ENCODE results near the gene KRTAP5-1.
A peak's percentile ranks its signal among the peaks of the same experiment; 100 is the strongest.
"Not testable (repeated sequence)": the region's sequence is repeated elsewhere in the genome, so short reads cannot be mapped to it uniquely, and the experiment has no call there.

Gene KRTAP5-1, protein sequence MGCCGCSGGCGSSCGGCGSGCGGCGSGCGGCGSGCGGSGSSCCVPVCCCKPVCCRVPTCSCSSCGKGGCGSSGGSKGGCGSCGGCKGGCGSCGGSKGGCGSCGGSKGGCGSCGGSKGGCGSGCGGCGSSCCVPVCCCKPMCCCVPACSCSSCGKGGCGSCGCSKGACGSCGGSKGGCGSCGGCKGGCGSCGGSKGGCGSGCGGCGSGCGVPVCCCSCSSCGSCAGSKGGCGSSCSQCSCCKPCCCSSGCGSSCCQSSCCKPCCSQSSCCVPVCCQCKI

GRCh38 chr11:1584661-1585370, at the start of gene KRTAP5-1:
TSS of gene KRTAP5-1 (minus strand) at chr11:1585283. CDS start at chr11:1585249, 34 bp downstream.
- DNase-seq, result not testable (repeated sequence)

GRCh38 chr11:1633864-1634263, 48.8 kb upstream of the KRTAP5-1 start:
- no peak for DNase-seq

DNA sequence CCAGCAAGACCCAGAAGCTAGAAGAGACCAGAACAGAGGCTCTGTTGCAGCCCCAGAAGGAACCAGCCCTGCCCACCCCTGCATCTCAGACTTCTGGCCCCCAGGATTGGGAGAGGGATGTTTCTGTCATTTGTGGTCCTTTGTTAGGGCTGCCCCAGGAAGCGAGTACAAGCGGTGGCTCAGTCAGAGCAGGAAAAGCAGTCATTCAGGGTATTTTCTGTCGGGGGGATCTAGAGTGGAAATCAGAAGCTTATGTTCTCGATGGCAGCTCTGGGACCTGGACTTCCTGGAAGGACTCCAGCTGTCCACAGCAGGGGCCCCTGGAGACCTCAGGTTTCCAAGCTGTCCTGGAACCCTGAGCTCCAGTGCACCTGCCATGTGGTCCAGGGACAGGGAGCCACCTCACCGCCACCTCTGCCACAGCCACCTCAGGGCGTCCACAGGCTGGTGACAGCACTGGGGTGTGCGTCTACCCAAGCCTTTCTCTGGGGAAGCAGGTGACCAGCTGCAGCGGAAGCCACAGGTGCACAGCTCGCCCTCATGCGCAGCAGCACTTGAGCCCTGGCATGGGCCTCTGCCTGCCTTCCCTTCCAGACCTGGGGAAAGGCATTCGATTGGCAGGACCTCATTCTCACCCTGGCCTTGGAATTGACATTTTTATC, 47.1 kb upstream of the KRTAP5-1 start:
- DNase-seq, result no peak

- no peak for DNase-seq
Measured at GRCh38 chr11:1631066-1631568, 46.0 kb upstream of the KRTAP5-1 start.

DNA sequence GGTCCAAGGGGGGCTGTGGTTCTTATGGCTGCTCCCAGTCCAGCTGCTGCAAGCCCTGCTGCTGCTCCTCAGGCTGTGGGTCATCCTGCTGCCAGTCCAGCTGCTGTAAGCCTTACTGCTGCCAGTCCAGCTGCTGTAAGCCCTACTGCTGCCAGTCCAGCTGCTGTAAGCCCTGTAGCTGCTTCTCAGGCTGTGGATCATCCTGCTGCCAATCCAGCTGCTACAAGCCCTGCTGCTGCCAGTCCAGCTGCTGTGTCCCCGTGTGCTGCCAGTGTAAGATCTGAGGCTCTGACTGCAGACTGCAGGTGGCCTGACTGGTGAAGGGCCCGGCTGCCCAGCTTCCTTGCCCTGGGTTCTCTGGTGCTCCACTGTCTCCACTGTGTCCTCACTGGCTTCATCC, 45.2 kb upstream of the KRTAP5-1 start:
- no peak for DNase-seq

- no peak for DNase-seq
Measured at GRCh38 chr11:1629326-1630185, 44.5 kb upstream of the KRTAP5-1 start, which contains the start of gene KRTAP5-5. TSS of gene KRTAP5-5 (plus strand) at chr11:1629775. CDS start at chr11:1629841, 66 bp downstream.

- peak; percentile 62 for DNase-seq
Measured at GRCh38 chr11:1628506-1629325, 43.6 kb upstream of the KRTAP5-1 start.

DNA sequence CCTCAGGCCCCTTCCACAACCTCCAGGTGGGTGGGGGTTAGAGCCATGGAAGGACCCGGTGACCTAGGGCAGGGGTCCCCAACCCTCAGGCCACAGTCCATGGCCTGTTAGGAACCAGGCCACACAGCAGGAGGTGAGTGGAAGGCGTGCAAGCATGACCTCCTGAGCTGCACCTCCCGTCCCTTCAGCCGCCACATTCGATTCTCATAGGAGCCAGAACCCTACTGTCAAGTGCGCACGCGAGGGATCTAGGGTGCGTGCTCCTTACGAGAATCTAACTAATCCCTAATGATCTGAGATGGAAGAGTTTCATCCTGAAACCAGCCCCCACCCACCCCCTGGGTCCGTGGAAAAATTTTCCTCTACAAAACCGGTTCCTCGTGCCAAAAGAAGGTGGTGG, 40.5 kb upstream of the KRTAP5-1 start:
- no peak for DNase-seq

DNA sequence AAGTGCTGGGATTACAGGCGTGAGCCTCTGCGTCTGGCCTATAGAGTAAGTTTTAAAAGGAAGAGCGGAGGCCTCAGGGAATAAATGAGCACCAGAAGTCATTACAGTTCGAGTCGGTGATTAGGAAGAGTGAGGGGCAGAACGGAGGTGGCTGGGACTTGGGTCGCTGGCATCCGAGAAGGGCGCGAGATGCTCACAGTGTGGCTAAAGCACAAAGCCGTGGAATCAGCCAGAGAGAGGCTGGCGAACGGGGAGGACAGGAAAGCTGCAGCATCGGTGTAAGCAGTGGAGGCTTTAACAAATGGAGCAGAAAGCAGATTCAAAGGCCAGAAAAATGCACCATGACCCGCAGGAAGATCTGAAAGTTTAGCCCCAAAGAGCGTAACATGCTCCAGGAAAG, 39.5 kb upstream of the KRTAP5-1 start:
- DNase-seq, result no peak

- no peak for DNase-seq
Measured at GRCh38 chr11:1623716-1624115, 38.6 kb upstream of the KRTAP5-1 start.

- DNase-seq, result no peak
Measured at GRCh38 chr11:1622086-1622485, 37.0 kb upstream of the KRTAP5-1 start, which contains the start of gene KRTAP5-4. TSS of gene KRTAP5-4 (minus strand) at chr11:1622138. CDS start at chr11:1622093, 45 bp downstream.

DNA sequence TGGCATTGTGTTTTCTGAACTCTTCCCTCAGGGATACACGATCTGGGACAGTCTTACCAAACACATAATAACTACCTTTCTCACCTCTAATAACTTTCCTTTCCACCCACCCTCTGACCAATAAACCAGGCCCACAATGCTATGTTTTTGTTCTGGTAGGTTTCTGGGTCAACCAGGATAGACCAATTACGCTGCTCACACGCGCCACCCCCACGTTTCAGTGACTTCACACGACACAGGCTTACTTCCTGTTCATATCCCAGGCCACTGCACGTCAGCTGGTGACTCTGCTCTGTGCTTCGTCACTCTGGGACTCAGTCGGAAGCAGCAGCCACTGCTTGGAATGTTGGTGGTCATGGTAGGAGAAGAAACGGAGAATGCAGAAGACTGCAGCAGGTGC, 34.4 kb upstream of the KRTAP5-1 start:
- DNase-seq, result no peak

GRCh38 chr11:1618231-1618630, 33.1 kb upstream of the KRTAP5-1 start:
- no peak for DNase-seq

DNA sequence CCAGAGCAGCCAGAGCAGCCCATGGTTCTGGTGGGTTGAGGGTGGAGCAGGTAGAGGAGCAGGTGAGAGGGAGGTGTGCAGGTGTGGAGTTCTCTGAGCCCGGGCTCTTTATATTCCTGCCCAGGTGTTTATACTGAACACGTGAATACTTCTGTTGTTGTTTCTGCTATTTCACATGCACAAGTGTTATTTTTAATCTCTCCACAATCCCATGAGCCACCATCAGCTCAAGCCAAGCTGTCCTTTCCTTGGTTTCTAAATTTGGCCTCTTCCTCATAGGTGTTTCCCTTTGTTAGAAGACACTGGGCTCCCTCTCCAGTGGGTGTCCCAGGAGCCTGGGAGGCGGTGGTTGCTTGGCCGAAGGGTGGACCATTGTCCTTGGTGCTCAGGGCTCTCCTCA, 23.3 kb upstream of the KRTAP5-1 start, which contains the start of gene KRTAP5-3:
TSS of gene KRTAP5-3 (minus strand) at position 101 of the 400 bp plus-strand sequence. CDS start at position 23, 78 bp downstream.
- DNase-seq, result no peak

- DNase-seq, result not testable (repeated sequence)
Measured at GRCh38 chr11:1607901-1608300, 22.8 kb upstream of the KRTAP5-1 start.

DNA sequence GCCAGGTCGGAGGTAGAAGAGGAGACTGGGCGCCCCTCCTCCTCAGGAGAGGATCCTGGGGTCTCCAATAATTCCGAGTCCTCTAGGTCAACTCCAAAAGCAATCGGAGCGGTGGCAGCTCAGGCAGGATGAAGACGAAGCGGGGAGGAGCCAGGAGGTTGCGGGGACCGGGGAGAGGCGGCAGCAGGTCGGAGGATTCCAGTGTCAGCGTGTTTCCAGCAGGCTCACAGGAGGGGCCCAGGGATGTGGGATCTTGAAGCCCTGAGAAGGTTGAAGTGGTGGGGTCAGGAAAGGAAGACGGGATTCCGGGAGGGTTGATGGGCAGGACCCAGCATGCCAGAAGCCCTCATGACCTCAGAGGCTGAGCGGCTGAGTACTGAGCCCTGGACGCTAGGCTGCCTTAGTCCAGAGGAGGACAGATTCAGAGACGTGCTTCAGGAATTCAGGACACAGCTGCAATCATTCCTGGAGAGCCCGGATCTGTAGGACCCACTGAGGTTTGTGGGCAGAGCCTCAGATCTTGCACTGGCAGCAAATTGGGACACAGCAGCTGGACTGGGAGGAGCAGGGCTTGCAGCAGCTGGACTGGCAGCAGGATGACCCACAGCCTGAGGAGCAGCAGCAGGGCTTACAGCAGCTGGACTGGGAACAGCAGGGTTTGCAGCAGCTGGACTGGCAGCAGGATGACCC, 22.2 kb upstream of the KRTAP5-1 start:
- DNase-seq, result not testable (repeated sequence)

- not testable (repeated sequence) for DNase-seq
Measured at GRCh38 chr11:1605923-1606322, 20.8 kb upstream of the KRTAP5-1 start.

- no peak for DNase-seq
Measured at GRCh38 chr11:1604711-1605110, 19.6 kb upstream of the KRTAP5-1 start.

- no peak for DNase-seq
Measured at GRCh38 chr11:1604181-1604580, 19.1 kb upstream of the KRTAP5-1 start.

DNA sequence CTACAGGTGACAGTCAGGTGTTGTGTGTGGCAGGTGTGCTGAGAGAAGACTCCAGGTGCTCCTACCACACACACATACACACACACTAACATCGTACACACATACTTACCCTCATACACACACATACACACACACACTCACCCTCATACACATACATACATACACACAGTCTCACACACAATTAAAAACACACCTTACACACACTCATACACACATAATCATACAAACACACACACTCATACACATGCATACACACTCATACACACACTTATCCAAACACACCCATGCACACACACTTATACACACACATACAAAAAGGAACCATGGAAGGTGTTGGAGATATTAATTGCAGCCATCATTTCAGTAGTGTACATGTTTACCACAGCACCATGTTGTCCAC, 18.5 kb upstream of the KRTAP5-1 start:
- no peak for DNase-seq

GRCh38 chr11:1601663-1602062, 16.6 kb upstream of the KRTAP5-1 start:
- DNase-seq, result not testable (repeated sequence)

Measured in left hindlimb (tissue), 1 donor.